Measurements from ENCODE around the gene SAP30BP. TPM values are rescaled to one million over a fixed set of nuclear protein-coding genes. Genes with fewer than 3 reads are reported as not detected.

SAP30BP gene
- total RNA-seq, 1 experiment from 2014 or later: 89.7 TPM

GRCh38 chr17:75723171-75723930 is 56.2 kb downstream of the SAP30BP start:
- H2BK5ac ChIP-seq (ENCODE audit: insufficient read length, low read length): no peak overlapping the region
- H3K4me2 ChIP-seq (ENCODE audit: insufficient read depth, insufficient read length, low read length): no peak overlapping the region
- no peaks in the 10 kb centered on the region for H3K9me3 Mint-ChIP-seq
- H3K4me1 Mint-ChIP-seq: peaks cover 4 to 8% of the 10 kb centered on the region in 2 experiments
- peaks cover 11% of the 10 kb centered on the region for H3K23me2 ChIP-seq (ENCODE audit: insufficient read length, low read depth, low read length, poor library complexity, severe bottlenecking)
- H3K4ac ChIP-seq (ENCODE audit: low read depth, low read length): no peak overlapping the region
- H3K9me3 ChIP-seq (ENCODE audit: control insufficient read depth, low read depth, low read length): no peaks in the 10 kb centered on the region
- no peaks in the 10 kb centered on the region for H4K20me1 ChIP-seq (ENCODE audit: control insufficient read depth, insufficient read depth, insufficient read length)
- no peaks in the 10 kb centered on the region; the same call in 1 of the 2 replicates for H3K4me1 ChIP-seq (ENCODE audit: insufficient read depth, low read length)
- H3T11ph ChIP-seq (ENCODE audit: low read length): no peak overlapping the region
- no peak overlapping the region for H4K5ac ChIP-seq (ENCODE audit: insufficient read length, low read depth, low read length)
- H2AK5ac ChIP-seq (ENCODE audit: insufficient read length, low read length): no peak overlapping the region
- peaks cover 4% of the 10 kb centered on the region; the same call in 1 of the 2 replicates for H3K27me3 ChIP-seq (ENCODE audit: insufficient read depth, low read length)
- H2BK120ac ChIP-seq (ENCODE audit: low read depth, low read length, poor library complexity, severe bottlenecking): no peak overlapping the region
- no peak for DNase-seq
- H3K14ac ChIP-seq (ENCODE audit: insufficient read depth, low read length): no peak overlapping the region
- H3K27me3 Mint-ChIP-seq (ENCODE audit: low read depth): peaks cover 32% of the 10 kb centered on the region
- no peak overlapping the region for H3K9ac ChIP-seq (ENCODE audit: extremely low read depth, insufficient read length, low read length)
- H3K18ac ChIP-seq (ENCODE audit: insufficient read length, low read depth, low read length): no peak overlapping the region
- peak overlapping the region in 1 of 3 experiments; percentile 21; a peak in 1 of 7 replicates for H3K27ac Mint-ChIP-seq
- H2AFZ ChIP-seq (ENCODE audit: low read length): no peak overlapping the region
- H2BK20ac ChIP-seq (ENCODE audit: low read depth, low read length, poor library complexity, severe bottlenecking): no peak overlapping the region
- H2BK12ac ChIP-seq (ENCODE audit: insufficient read length, low read depth, low read length): no peak overlapping the region
- H3K4me3 Mint-ChIP-seq: no peak overlapping the region
- no peak overlapping the region for H4K91ac ChIP-seq (ENCODE audit: insufficient read length, low read depth, low read length)
- H3K36me3 Mint-ChIP-seq (ENCODE audit: insufficient read depth in 1 of 3, low read depth in 3 of 3): no peaks in the 10 kb centered on the region; a peak in 1 of 7 replicates
- no peak overlapping the region for H2BK15ac ChIP-seq (ENCODE audit: low read depth, low read length)
- H3K79me2 ChIP-seq (ENCODE audit: insufficient read depth, low read length): no peaks in the 10 kb centered on the region
- no peak overlapping the region for H4K8ac ChIP-seq (replicated peaks; ENCODE audit: insufficient read length, low read depth, low read length)
- no peak for TF ChIP-seq CTCF (conservative IDR thresholded peaks at IDR 0.05)
- no peak overlapping the region for H3K56ac ChIP-seq (ENCODE audit: insufficient read length, low read depth, low read length)
- H3K79me1 ChIP-seq (ENCODE audit: insufficient read depth, low read depth, low read length, poor library complexity, severe bottlenecking): no peaks in the 10 kb centered on the region
- WGBS (ENCODE audit: extremely low coverage, insufficient read length, low lambda C conversion rate): no CpG with 5 or more reads among the region's 18 CpGs
- no peak overlapping the region for H3K23ac ChIP-seq (ENCODE audit: insufficient read length, low read depth, low read length)
- no peak overlapping the region for H3K27ac ChIP-seq (ENCODE audit: insufficient read length, low read depth, low read length)

Measured in H9 (cell line).